ENCODE measurements around the gene SAFB.

DNA sequence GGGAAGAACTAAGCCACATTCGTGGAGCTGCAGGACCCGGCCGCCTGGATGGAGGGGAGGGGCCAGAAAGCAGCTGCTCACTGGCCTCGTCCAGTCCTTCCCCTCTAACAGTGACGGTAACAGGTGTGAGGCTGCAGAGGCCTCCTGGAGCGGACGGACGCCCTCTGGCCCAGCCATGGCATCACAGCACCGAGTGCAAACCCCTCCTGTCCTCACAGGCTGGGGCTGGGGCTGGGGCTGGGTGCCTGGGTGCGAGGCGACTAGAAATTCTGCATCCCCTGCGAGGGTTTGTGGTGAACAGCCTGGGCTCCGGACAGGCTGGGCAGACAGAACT, 53.9 kb downstream of the SAFB start:
- TF ChIP-seq EZH2phosphoT487 (IDR thresholded peaks at IDR 0.05; ENCODE audit: insufficient read depth, low read depth) (no peak), EZH2 (IDR thresholded peaks at IDR 0.05; ENCODE audit: insufficient read depth, poor library complexity, severe bottlenecking) (no peak)
